KMS-11 (cell line): ENCODE measurements around the gene RASAL2.

Experiments used
- H2AFZ ChIP-seq: fragments of 200-600 bp; sonication (generic); 2 replicates; pipeline ENCODE4 v1.6.1; 2016; ENCODE audit warnings: antibody characterized with exemption, mixed run types, low read depth
- H3K27ac ChIP-seq: fragments of 200-600 bp; sonication (generic); 2 replicates; pipeline ENCODE4 v1.6.1; 2016; ENCODE audit warnings: mild to moderate bottlenecking, mixed run types
- H3K27me3 ChIP-seq: fragments of 200-600 bp; sonication (generic); 2 replicates; pipeline ENCODE4 v1.6.1; 2017; ENCODE audit warnings: mild to moderate bottlenecking, low read depth, mixed run types, moderate library complexity; ENCODE audit not compliant: insufficient read depth
- H3K36me3 ChIP-seq: fragments of 200-600 bp; sonication (generic); 2 replicates; pipeline ENCODE4 v1.6.1; 2017; ENCODE audit warnings: mild to moderate bottlenecking, mixed run types; ENCODE audit not compliant: insufficient read depth
- H3K4me1 ChIP-seq: fragments of 200-600 bp; sonication (generic); 2 replicates; pipeline ENCODE4 v1.6.1; 2016; ENCODE audit warnings: mild to moderate bottlenecking, low read depth, mixed run types; ENCODE audit not compliant: poor library complexity, severe bottlenecking
- H3K4me2 ChIP-seq: fragments of 200-600 bp; sonication (generic); 2 replicates; pipeline ENCODE4 v1.7.0; 2016; ENCODE audit warnings: mild to moderate bottlenecking, mixed run types
- H3K4me3 ChIP-seq: fragments of 200-600 bp; sonication (generic); IDR thresholded peaks from 2 replicates; pipeline ENCODE4 v1.6.1; 2017; ENCODE audit warnings: low read depth, low read length, mixed read lengths; ENCODE audit not compliant: insufficient read depth
- H3K79me2 ChIP-seq: fragments of 200-600 bp; sonication (generic); 2 replicates; pipeline ENCODE4 v1.6.1; 2016; ENCODE audit warnings: low read depth, mixed run types; ENCODE audit not compliant: insufficient read depth
- H3K9ac ChIP-seq: fragments of 200-600 bp; sonication (generic); 2 replicates; pipeline ENCODE4 v1.6.1; 2016; ENCODE audit warnings: mild to moderate bottlenecking, mixed run types
- H4K20me1 ChIP-seq: fragments of 200-600 bp; sonication (generic); 2 replicates; pipeline ENCODE4 v1.6.1; 2016; ENCODE audit warnings: mild to moderate bottlenecking, mixed run types; ENCODE audit not compliant: insufficient read depth
- TF ChIP-seq, protein P1 (sequence below): fragments of 200-600 bp; sonication (generic); conservative IDR thresholded peaks from 2 replicates; pipeline ENCODE4 v1.6.1; 2017; ENCODE audit warnings: low read depth, mild to moderate bottlenecking, antibody characterized with exemption, low read length, moderate library complexity, mixed read lengths

The RASAL2 gene

DNA sequence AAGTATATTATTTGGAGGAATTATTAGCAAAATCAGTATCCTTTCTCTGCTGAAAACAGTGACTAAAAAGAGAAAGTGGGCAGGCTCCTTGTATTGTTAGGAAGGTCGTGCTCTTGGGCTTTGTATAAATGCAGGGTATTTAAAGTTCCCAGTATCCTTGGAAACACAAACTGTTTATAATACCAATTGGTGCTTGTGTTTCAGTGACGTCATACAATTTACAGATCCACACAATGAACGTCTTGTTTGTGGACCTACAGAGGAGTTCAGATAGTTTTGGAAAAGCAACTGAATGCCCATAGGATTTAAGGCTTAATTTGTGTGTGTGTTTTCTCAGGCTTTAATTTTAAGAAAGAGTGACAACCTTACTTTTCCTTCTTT lies 168.2 kb downstream of the RASAL2 start:
- TF ChIP-seq, protein P1, sequence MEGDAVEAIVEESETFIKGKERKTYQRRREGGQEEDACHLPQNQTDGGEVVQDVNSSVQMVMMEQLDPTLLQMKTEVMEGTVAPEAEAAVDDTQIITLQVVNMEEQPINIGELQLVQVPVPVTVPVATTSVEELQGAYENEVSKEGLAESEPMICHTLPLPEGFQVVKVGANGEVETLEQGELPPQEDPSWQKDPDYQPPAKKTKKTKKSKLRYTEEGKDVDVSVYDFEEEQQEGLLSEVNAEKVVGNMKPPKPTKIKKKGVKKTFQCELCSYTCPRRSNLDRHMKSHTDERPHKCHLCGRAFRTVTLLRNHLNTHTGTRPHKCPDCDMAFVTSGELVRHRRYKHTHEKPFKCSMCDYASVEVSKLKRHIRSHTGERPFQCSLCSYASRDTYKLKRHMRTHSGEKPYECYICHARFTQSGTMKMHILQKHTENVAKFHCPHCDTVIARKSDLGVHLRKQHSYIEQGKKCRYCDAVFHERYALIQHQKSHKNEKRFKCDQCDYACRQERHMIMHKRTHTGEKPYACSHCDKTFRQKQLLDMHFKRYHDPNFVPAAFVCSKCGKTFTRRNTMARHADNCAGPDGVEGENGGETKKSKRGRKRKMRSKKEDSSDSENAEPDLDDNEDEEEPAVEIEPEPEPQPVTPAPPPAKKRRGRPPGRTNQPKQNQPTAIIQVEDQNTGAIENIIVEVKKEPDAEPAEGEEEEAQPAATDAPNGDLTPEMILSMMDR = no peak
- Histone ChIP-seq H3K9ac (no peak overlapping the region), H4K20me1 (no peaks in the 10 kb centered on the region), H3K4me3 (no peak overlapping the region), H2AFZ (no peak overlapping the region), H3K27me3 (no peaks in the 10 kb centered on the region), H3K79me2 (no peaks in the 10 kb centered on the region), H3K4me2 (no peak overlapping the region), H3K36me3 (no peaks in the 10 kb centered on the region), H3K27ac (no peak overlapping the region), H3K4me1 (peaks cover 13% of the 10 kb centered on the region)

DNA sequence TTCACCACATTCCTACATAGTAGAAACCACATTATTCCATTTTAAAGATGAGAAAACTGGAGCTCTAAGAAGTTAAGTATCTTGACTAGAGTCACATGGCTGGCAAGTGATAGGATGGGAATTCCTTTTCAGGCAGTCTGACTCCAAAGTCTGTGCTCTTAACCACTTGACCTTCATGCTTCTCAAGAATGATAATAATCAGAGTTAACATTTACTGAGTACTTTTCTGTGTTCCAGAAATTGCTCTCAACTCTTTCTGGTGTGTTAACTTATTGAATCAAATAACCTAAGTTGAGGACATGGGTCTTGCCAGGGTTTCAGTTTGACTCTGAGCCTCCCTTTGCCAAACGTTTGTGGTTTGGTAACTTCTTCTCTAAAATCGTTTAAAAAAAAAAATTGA lies 169.4 kb downstream of the RASAL2 start:
- no peaks in the 10 kb centered on the region for H3K36me3 ChIP-seq
- H3K27me3 ChIP-seq = no peaks in the 10 kb centered on the region
- no peak overlapping the region for H2AFZ ChIP-seq
- peaks cover 13% of the 10 kb centered on the region for H3K4me1 ChIP-seq
- H3K4me3 ChIP-seq = no peak overlapping the region
- H3K79me2 ChIP-seq = no peaks in the 10 kb centered on the region
- H3K27ac ChIP-seq = no peak overlapping the region
- H3K4me2 ChIP-seq = no peak overlapping the region
- TF ChIP-seq, protein P1 = no peak
- H4K20me1 ChIP-seq = no peaks in the 10 kb centered on the region
- no peak overlapping the region for H3K9ac ChIP-seq

DNA sequence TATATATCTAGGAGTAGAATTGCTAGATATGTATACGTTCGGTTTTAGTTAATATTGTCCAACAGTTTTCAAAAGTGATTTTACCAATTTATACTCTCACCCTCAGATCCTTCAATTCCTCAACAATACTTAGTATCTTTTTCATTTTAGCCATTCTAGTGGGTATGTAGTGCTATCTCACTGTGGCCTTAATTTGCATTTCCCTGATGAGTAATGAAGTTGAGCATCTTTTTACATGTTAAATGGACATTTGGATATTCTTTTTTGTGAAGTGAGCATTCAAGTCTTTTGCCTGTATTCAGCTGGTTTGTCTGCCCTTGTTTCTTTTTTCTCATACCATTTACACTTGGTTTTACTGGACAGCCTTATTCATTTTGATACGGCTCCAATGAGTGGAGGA lies 172.2 kb downstream of the RASAL2 start:
- Histone ChIP-seq H3K4me2 (no peak overlapping the region), H4K20me1 (no peaks in the 10 kb centered on the region), H3K4me3 (no peak overlapping the region), H2AFZ (no peak overlapping the region), H3K36me3 (no peaks in the 10 kb centered on the region), H3K9ac (no peak overlapping the region), H3K79me2 (no peaks in the 10 kb centered on the region), H3K4me1 (peaks cover 13% of the 10 kb centered on the region), H3K27ac (no peak overlapping the region), H3K27me3 (no peaks in the 10 kb centered on the region)
- TF ChIP-seq, protein P1 = no peak

DNA sequence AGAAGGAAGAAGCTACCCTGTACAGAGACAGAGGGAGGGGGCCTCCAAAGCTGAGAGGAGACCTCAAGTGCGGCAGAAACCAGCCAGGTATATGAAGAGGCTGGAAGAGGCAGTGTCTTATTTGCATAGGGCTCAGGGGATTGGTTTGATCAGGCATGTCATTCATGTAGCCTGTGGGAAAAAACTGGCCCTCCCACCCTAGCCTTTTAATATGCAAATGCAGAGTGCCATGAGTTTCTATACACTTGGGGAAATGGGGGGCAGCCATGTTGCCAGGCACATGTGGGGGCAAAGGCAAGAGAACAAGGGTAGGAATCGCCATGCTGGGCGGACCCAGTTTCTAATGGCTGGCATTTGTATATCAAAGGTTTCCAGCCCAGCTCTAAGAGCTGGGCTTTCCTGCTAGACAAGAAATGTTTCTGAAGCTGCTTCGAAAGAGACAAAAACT lies 172.7 kb downstream of the RASAL2 start:
- Histone ChIP-seq H3K27me3 (no peaks in the 10 kb centered on the region), H2AFZ (no peak overlapping the region), H4K20me1 (no peaks in the 10 kb centered on the region), H3K36me3 (no peaks in the 10 kb centered on the region), H3K27ac (no peak overlapping the region), H3K4me2 (no peak overlapping the region), H3K4me1 (peaks cover 13% of the 10 kb centered on the region), H3K79me2 (no peaks in the 10 kb centered on the region), H3K4me3 (no peak overlapping the region), H3K9ac (no peak overlapping the region)
- TF ChIP-seq, protein P1 = no peak
